GM23338 (cell line): ENCODE data around the gene ADORA2A. TPM values are rescaled to one million over a fixed set of nuclear protein-coding genes. Genes with fewer than 3 reads are reported as not detected.

Experiments used
- ATAC-seq: fragments of 200-7000 bp; cut with Tn5 transposase; 3 replicates; pipeline ENCODE4 v1.9.1; 2020
- DNase-seq: peaks from one replicate; pipeline ENCODE4 v3.0.0-alpha.2; 2015; ENCODE audit warnings: low spot score
- H2AFZ ChIP-seq: fragments of 200-600 bp; sonication (generic); 2 replicates; pipeline ENCODE4 v1.8.0; 2016; ENCODE audit warnings: antibody characterized with exemption, mild to moderate bottlenecking, moderate library complexity
- H3F3A ChIP-seq: fragments of 200-600 bp; sonication (generic); replicated peaks from 2 replicates; pipeline ENCODE4 v1.8.0; 2017; ENCODE audit warnings: antibody characterized with exemption, mixed run types, low read depth
- H3K27ac ChIP-seq: fragments of 200-600 bp; sonication (generic); 2 replicates; pipeline ENCODE4 v1.6.1; 2016; ENCODE audit warnings: low read depth
- H3K27me3 ChIP-seq: fragments of 200-600 bp; sonication (generic); 2 replicates; pipeline ENCODE4 v1.8.0; 2016; ENCODE audit warnings: mild to moderate bottlenecking, mixed run types, moderate library complexity; ENCODE audit not compliant: insufficient read depth
- H3K36me3 ChIP-seq: fragments of 200-600 bp; sonication (generic); 2 replicates; pipeline ENCODE4 v1.8.0; 2016; ENCODE audit warnings: mild to moderate bottlenecking; ENCODE audit not compliant: insufficient read depth
- H3K4me1 ChIP-seq: fragments of 200-600 bp; sonication (generic); 2 replicates; pipeline ENCODE4 v1.8.0; 2016; ENCODE audit warnings: mild to moderate bottlenecking, moderate library complexity; ENCODE audit not compliant: insufficient read depth
- H3K4me2 ChIP-seq: fragments of 200-600 bp; sonication (generic); 2 replicates; pipeline ENCODE4 v1.7.1; 2017; ENCODE audit warnings: mixed run types
- H3K4me3 ChIP-seq: fragments of 200-600 bp; sonication (generic); 2 replicates; pipeline ENCODE4 v1.6.1; 2016; ENCODE audit warnings: mixed run types
- H3K79me2 ChIP-seq: fragments of 200-600 bp; sonication (generic); replicated peaks from 2 replicates; pipeline ENCODE4 v1.8.0; 2017; ENCODE audit warnings: mild to moderate bottlenecking; ENCODE audit not compliant: insufficient read depth
- H3K9me2 ChIP-seq: fragments of 200-600 bp; sonication (generic); 2 replicates; pipeline ENCODE4 v1.8.0; 2017; ENCODE audit not compliant: insufficient read depth
- H4K20me1 ChIP-seq: fragments of 200-600 bp; sonication (generic); replicated peaks from 2 replicates; pipeline ENCODE4 v1.8.0; 2017; ENCODE audit warnings: mild to moderate bottlenecking; ENCODE audit not compliant: insufficient read depth
- H3K27ac Mint-ChIP-seq: 2 replicates; pipeline ENCODE4 v1.8.0; 2020; ENCODE audit warnings: inconsistent platforms, mild to moderate bottlenecking, moderate library complexity, mixed read lengths
- H3K27me3 Mint-ChIP-seq: 3 replicates; pipeline ENCODE4 v1.8.0; 2022; ENCODE audit warnings: low read depth, mild to moderate bottlenecking, moderate library complexity, mixed read lengths, inconsistent platforms; ENCODE audit not compliant: insufficient read depth, poor library complexity
- H3K36me3 Mint-ChIP-seq: 3 replicates; pipeline ENCODE4 v1.8.0; 2021; ENCODE audit warnings: low read depth, mild to moderate bottlenecking, inconsistent platforms, moderate library complexity, mixed read lengths
- H3K4me1 Mint-ChIP-seq: 3 replicates; pipeline ENCODE4 v1.8.0; 2020; ENCODE audit warnings: mild to moderate bottlenecking, inconsistent platforms, mixed read lengths
- H3K4me3 Mint-ChIP-seq: 3 replicates; pipeline ENCODE4 v1.8.0; 2021; ENCODE audit warnings: moderate library complexity, mild to moderate bottlenecking, inconsistent platforms, mixed read lengths
- H3K9me3 Mint-ChIP-seq: 3 replicates; pipeline ENCODE4 v1.8.0; 2020; ENCODE audit warnings: moderate library complexity, mild to moderate bottlenecking, inconsistent platforms, mixed read lengths
- CREB1 ChIP-seq: fragments of 250-450 bp; sonication (Bioruptor Pico); IDR thresholded peaks from 2 replicates; pipeline ENCODE4 v1.5.0; 2020; ENCODE audit warnings: low read depth, mild to moderate bottlenecking, moderate library complexity
- EZH2 ChIP-seq: fragments of 200-600 bp; sonication (generic); IDR thresholded peaks from one replicate; pipeline ENCODE4 v1.8.0; 2017; ENCODE audit warnings: antibody characterized with exemption, mild to moderate bottlenecking, low read depth; ENCODE audit not compliant: unreplicated experiment
- EZH2phosphoT487 ChIP-seq: fragments of 200-600 bp; sonication (generic); IDR thresholded peaks from one replicate; pipeline ENCODE4 v1.8.1; 2018; ENCODE audit warnings: antibody characterized with exemption; ENCODE audit not compliant: unreplicated experiment
- JUNB ChIP-seq: IDR thresholded peaks from one replicate; pipeline ENCODE4 v1.6.1; 2016; ENCODE audit warnings: antibody characterized with exemption; ENCODE audit not compliant: unreplicated experiment
- NANOG ChIP-seq: IDR thresholded peaks from 2 replicates; pipeline ENCODE4 v1.6.1; 2016; ENCODE audit warnings: antibody characterized with exemption, borderline replicate concordance
- POLR2AphosphoS5 ChIP-seq: IDR thresholded peaks from 2 replicates; pipeline ENCODE4 v1.6.1; 2016; ENCODE audit warnings: antibody characterized with exemption, low read depth
- STAT1 ChIP-seq: IDR thresholded peaks from one replicate; pipeline ENCODE4 v1.6.1; 2016; ENCODE audit warnings: antibody characterized with exemption; ENCODE audit not compliant: unreplicated experiment
- ZNF114 ChIP-seq: fragments of 250-450 bp; sonication (Bioruptor Pico); IDR thresholded peaks from 2 replicates; pipeline ENCODE4 v1.5.0; 2020; ENCODE audit warnings: mild to moderate bottlenecking, moderate library complexity
- ZNF331 ChIP-seq: fragments of 250-450 bp; sonication (Bioruptor Pico); IDR thresholded peaks from 2 replicates; pipeline ENCODE4 v1.5.0; 2020; ENCODE audit warnings: low read depth, mild to moderate bottlenecking, moderate library complexity
- polyA plus RNA-seq: library from polyadenylated mRNA; unstranded; fragments of >200 nt; fragmentation: Nextera tagmentation; extraction: Ambion mirVana; gene quantifications from 2 replicates; pipeline ENCODE4 v1.2.1, GENCODE V29; 2016
- total RNA-seq: library from RNA; depleted of rRNA; stranded (reverse); fragments of >200 nt; shearing (Covaris generic); gene quantifications from 2 replicates; pipeline ENCODE4 v1.2.3, GENCODE V29; 2014
- TF ChIP-seq, protein P1 (sequence below): IDR thresholded peaks from one replicate; pipeline ENCODE4 v1.6.1; 2018; ENCODE audit warnings: antibody characterized with exemption; ENCODE audit not compliant: unreplicated experiment
- TF ChIP-seq, protein P2 (sequence below): fragments of 250-450 bp; sonication (Bioruptor Pico); IDR thresholded peaks from 2 replicates; pipeline ENCODE4 v1.5.0; 2020; ENCODE audit warnings: mild to moderate bottlenecking, moderate library complexity
- TF ChIP-seq, protein P3 (sequence below): IDR thresholded peaks from 2 replicates; pipeline ENCODE4 v1.6.1; 2016; ENCODE audit warnings: antibody characterized with exemption
- TF ChIP-seq, protein P4 (sequence below), 2 experiments: fragments of 200-600 bp in 1 of 2; sonication (generic) in 1 of 2; conservative IDR thresholded peaks; 2 replicates each; pipeline versions ENCODE4 v1.5.1 to v1.6.1; 2016 to 2017; ENCODE audit warnings: antibody characterized with exemption in 2 of 2, low read depth in 2 of 2, mild to moderate bottlenecking in 2 of 2, moderate library complexity in 1 of 2

The ADORA2A gene
- total and polyA plus RNA-seq, 2 experiments from 2014 or later, result 4.1 to 13.5 TPM

DNA sequence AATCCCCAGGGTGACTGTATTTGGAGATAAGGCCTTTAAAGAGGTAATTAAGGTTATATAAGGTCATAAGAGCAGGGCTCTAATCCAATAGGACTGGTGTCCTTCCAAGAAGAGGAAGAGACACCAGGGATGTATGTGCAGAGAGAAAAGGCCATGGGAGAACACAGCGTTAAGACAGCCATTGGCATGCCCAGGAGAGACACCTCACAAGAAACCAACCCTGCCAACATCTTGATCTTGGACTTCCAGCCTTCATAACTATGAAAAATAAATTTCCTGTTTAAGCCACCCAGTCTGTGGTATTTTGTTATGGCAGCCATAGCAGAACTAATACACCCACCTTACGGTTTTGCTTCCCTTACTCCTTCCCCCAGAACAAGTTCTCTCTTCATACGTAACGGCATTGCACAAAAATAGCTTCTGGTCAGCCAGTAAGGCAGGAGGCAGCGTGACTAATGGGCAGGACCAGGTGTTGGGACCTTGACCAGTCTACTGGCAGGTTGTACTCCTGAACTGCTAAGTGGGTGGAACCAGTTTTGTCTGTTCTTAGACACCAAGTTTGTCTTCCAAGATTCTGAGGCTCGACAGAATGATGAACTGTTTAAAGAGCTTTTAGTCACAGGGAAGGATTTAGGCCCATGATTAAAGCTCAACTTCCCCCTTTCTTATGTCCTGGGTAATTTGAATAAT is 35.8 kb downstream of the ADORA2A start:
- Mint-ChIP-seq H3K27me3 (peaks cover 3% of the 10 kb centered on the region), H3K27ac (no peak overlapping the region), H3K4me1 (peaks cover 20% of the 10 kb centered on the region; the same call in 2 of the 3 replicates), H3K9me3 (no peaks in the 10 kb centered on the region), H3K4me3 (no peak overlapping the region), H3K36me3 (no peaks in the 10 kb centered on the region)
- ATAC-seq (no peak), DNase-seq (no peak)
- Histone ChIP-seq H3K79me2 (no peaks in the 10 kb centered on the region), H3K36me3 (no peaks in the 10 kb centered on the region), H3K4me3 (no peak overlapping the region), H3K4me2 (no peak overlapping the region), H3K27me3 (no peaks in the 10 kb centered on the region), H3K4me1 (peaks cover 8% of the 10 kb centered on the region), H3K9me2 (no peaks in the 10 kb centered on the region), H3K27ac (no peak overlapping the region), H3F3A (no peaks in the 10 kb centered on the region), H2AFZ (no peak overlapping the region), H4K20me1 (no peaks in the 10 kb centered on the region)
- TF ChIP-seq, protein P1, sequence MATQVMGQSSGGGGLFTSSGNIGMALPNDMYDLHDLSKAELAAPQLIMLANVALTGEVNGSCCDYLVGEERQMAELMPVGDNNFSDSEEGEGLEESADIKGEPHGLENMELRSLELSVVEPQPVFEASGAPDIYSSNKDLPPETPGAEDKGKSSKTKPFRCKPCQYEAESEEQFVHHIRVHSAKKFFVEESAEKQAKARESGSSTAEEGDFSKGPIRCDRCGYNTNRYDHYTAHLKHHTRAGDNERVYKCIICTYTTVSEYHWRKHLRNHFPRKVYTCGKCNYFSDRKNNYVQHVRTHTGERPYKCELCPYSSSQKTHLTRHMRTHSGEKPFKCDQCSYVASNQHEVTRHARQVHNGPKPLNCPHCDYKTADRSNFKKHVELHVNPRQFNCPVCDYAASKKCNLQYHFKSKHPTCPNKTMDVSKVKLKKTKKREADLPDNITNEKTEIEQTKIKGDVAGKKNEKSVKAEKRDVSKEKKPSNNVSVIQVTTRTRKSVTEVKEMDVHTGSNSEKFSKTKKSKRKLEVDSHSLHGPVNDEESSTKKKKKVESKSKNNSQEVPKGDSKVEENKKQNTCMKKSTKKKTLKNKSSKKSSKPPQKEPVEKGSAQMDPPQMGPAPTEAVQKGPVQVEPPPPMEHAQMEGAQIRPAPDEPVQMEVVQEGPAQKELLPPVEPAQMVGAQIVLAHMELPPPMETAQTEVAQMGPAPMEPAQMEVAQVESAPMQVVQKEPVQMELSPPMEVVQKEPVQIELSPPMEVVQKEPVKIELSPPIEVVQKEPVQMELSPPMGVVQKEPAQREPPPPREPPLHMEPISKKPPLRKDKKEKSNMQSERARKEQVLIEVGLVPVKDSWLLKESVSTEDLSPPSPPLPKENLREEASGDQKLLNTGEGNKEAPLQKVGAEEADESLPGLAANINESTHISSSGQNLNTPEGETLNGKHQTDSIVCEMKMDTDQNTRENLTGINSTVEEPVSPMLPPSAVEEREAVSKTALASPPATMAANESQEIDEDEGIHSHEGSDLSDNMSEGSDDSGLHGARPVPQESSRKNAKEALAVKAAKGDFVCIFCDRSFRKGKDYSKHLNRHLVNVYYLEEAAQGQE, result no peak
- TF ChIP-seq STAT1 (no peak), ZNF331 (CRISPR knock-in tag) (no peak), EZH2 (no peak), NANOG (no peak), JUNB (no peak), CREB1 (no peak), ZNF114 (CRISPR knock-in tag) (no peak), EZH2phosphoT487 (no peak), POLR2AphosphoS5 (no peak)
- TF ChIP-seq, protein P2, sequence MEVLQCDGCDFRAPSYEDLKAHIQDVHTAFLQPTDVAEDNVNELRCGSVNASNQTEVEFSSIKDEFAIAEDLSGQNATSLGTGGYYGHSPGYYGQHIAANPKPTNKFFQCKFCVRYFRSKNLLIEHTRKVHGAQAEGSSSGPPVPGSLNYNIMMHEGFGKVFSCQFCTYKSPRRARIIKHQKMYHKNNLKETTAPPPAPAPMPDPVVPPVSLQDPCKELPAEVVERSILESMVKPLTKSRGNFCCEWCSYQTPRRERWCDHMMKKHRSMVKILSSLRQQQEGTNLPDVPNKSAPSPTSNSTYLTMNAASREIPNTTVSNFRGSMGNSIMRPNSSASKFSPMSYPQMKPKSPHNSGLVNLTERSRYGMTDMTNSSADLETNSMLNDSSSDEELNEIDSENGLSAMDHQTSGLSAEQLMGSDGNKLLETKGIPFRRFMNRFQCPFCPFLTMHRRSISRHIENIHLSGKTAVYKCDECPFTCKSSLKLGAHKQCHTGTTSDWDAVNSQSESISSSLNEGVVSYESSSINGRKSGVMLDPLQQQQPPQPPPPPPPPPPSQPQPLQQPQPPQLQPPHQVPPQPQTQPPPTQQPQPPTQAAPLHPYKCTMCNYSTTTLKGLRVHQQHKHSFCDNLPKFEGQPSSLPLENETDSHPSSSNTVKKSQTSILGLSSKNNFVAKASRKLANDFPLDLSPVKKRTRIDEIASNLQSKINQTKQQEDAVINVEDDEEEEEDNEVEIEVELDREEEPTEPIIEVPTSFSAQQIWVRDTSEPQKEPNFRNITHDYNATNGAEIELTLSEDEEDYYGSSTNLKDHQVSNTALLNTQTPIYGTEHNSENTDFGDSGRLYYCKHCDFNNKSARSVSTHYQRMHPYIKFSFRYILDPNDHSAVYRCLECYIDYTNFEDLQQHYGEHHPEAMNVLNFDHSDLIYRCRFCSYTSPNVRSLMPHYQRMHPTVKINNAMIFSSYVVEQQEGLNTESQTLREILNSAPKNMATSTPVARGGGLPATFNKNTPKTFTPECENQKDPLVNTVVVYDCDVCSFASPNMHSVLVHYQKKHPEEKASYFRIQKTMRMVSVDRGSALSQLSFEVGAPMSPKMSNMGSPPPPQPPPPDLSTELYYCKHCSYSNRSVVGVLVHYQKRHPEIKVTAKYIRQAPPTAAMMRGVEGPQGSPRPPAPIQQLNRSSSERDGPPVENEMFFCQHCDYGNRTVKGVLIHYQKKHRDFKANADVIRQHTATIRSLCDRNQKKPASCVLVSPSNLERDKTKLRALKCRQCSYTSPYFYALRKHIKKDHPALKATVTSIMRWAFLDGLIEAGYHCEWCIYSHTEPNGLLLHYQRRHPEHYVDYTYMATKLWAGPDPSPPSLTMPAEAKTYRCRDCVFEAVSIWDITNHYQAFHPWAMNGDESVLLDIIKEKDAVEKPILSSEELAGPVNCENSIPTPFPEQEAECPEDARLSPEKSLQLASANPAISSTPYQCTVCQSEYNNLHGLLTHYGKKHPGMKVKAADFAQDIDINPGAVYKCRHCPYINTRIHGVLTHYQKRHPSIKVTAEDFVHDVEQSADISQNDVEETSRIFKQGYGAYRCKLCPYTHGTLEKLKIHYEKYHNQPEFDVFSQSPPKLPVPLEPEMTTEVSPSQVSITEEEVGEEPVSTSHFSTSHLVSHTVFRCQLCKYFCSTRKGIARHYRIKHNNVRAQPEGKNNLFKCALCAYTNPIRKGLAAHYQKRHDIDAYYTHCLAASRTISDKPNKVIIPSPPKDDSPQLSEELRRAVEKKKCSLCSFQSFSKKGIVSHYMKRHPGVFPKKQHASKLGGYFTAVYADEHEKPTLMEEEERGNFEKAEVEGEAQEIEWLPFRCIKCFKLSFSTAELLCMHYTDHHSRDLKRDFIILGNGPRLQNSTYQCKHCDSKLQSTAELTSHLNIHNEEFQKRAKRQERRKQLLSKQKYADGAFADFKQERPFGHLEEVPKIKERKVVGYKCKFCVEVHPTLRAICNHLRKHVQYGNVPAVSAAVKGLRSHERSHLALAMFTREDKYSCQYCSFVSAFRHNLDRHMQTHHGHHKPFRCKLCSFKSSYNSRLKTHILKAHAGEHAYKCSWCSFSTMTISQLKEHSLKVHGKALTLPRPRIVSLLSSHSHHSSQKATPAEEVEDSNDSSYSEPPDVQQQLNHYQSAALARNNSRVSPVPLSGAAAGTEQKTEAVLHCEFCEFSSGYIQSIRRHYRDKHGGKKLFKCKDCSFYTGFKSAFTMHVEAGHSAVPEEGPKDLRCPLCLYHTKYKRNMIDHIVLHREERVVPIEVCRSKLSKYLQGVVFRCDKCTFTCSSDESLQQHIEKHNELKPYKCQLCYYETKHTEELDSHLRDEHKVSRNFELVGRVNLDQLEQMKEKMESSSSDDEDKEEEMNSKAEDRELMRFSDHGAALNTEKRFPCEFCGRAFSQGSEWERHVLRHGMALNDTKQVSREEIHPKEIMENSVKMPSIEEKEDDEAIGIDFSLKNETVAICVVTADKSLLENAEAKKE (CRISPR knock-in tag), result no peak
- TF ChIP-seq, protein P3, sequence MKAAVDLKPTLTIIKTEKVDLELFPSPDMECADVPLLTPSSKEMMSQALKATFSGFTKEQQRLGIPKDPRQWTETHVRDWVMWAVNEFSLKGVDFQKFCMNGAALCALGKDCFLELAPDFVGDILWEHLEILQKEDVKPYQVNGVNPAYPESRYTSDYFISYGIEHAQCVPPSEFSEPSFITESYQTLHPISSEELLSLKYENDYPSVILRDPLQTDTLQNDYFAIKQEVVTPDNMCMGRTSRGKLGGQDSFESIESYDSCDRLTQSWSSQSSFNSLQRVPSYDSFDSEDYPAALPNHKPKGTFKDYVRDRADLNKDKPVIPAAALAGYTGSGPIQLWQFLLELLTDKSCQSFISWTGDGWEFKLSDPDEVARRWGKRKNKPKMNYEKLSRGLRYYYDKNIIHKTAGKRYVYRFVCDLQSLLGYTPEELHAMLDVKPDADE, result no peak
- TF ChIP-seq, protein P4, sequence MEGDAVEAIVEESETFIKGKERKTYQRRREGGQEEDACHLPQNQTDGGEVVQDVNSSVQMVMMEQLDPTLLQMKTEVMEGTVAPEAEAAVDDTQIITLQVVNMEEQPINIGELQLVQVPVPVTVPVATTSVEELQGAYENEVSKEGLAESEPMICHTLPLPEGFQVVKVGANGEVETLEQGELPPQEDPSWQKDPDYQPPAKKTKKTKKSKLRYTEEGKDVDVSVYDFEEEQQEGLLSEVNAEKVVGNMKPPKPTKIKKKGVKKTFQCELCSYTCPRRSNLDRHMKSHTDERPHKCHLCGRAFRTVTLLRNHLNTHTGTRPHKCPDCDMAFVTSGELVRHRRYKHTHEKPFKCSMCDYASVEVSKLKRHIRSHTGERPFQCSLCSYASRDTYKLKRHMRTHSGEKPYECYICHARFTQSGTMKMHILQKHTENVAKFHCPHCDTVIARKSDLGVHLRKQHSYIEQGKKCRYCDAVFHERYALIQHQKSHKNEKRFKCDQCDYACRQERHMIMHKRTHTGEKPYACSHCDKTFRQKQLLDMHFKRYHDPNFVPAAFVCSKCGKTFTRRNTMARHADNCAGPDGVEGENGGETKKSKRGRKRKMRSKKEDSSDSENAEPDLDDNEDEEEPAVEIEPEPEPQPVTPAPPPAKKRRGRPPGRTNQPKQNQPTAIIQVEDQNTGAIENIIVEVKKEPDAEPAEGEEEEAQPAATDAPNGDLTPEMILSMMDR (conservative IDR thresholded peaks at IDR 0.05; ENCODE audit: low read depth in 2 of 2), result no peak
